Measurements from ENCODE around the gene RBM25.

Gene RBM25

GRCh38 chr14:73022051-73022450 is 36.3 kb upstream of the RBM25 start:
- Histone ChIP-seq H3K27ac (replicated peaks) (no peak overlapping the region), H3K4me3 (replicated peaks; ENCODE audit: insufficient read depth, low read length) (no peak overlapping the region)
- no peak for TF ChIP-seq POLR2AphosphoS5 (IDR thresholded peaks at IDR 0.05; ENCODE audit: low read depth)
- no peak for TF ChIP-seq REST (IDR thresholded peaks at IDR 0.05; ENCODE audit: insufficient replicate concordance, low read depth)
- no peak for TF ChIP-seq SPI1 (IDR thresholded peaks at IDR 0.05; ENCODE audit: borderline replicate concordance, low read depth)
- TF ChIP-seq CTCF (IDR thresholded peaks at IDR 0.05; ENCODE audit: insufficient read depth, low read length), result no peak
- TF ChIP-seq GABPA (IDR thresholded peaks at IDR 0.05; ENCODE audit: low read depth), result no peak

GRCh38 chr14:73025544-73025943 is 32.8 kb upstream of the RBM25 start:
- H3K27me3 ChIP-seq (ENCODE audit: insufficient read depth, poor library complexity, severe bottlenecking), result no peaks in the 10 kb centered on the region
- no peak overlapping the region for H3K4me3 ChIP-seq (replicated peaks; ENCODE audit: insufficient read depth, low read length)
- no peak overlapping the region for H3K27ac ChIP-seq (replicated peaks)
- DNase-seq (ENCODE audit: low read depth in 1 of 2, low spot score in 1 of 2), result no peak
- no peak for TF ChIP-seq CTCF (IDR thresholded peaks at IDR 0.05; ENCODE audit: insufficient read depth, low read length)

More at GRCh38 chr14:73022051-73022450, 36.3 kb upstream of the RBM25 start:
- no peak for DNase-seq (ENCODE audit: low read depth in 1 of 2, low spot score in 1 of 2)
- H3K27me3 ChIP-seq (ENCODE audit: insufficient read depth, poor library complexity, severe bottlenecking), result no peaks in the 10 kb centered on the region

- TF ChIP-seq POLR2AphosphoS5 (IDR thresholded peaks at IDR 0.05; ENCODE audit: low read depth) (no peak), GABPA (IDR thresholded peaks at IDR 0.05; ENCODE audit: low read depth) (no peak), REST (IDR thresholded peaks at IDR 0.05; ENCODE audit: insufficient replicate concordance, low read depth) (no peak), SPI1 (IDR thresholded peaks at IDR 0.05; ENCODE audit: borderline replicate concordance, low read depth) (no peak), CTCF (IDR thresholded peaks at IDR 0.05; ENCODE audit: insufficient read depth, low read length) (no peak)
- H3K4me3 ChIP-seq (replicated peaks; ENCODE audit: insufficient read depth, low read length), result peak overlapping the region; percentile 63
- DNase-seq (ENCODE audit: low read depth in 1 of 2, low spot score in 1 of 2), result no peak
- H3K27ac ChIP-seq (replicated peaks), result peak overlapping the region; percentile 43; the same call in 1 of the 2 replicates
- no peaks in the 10 kb centered on the region for H3K27me3 ChIP-seq (ENCODE audit: insufficient read depth, poor library complexity, severe bottlenecking)
Observed at GRCh38 chr14:73026243-73026844, 32.0 kb upstream of the RBM25 start.

Data from HL-60 (cell line).